ENCODE measurements around the gene EGFL8.
"Not testable (repeated sequence)": the region's sequence is repeated elsewhere in the genome, so short reads cannot be mapped to it uniquely, and the experiment has no call there.

The EGFL8 gene

GRCh38 chr6:32198345-32198696 is 33.9 kb downstream of the EGFL8 start:
- no peak for DNase-seq

- no peak for DNase-seq
Observed at GRCh38 chr6:32198866-32199265, 34.5 kb downstream of the EGFL8 start.

DNA sequence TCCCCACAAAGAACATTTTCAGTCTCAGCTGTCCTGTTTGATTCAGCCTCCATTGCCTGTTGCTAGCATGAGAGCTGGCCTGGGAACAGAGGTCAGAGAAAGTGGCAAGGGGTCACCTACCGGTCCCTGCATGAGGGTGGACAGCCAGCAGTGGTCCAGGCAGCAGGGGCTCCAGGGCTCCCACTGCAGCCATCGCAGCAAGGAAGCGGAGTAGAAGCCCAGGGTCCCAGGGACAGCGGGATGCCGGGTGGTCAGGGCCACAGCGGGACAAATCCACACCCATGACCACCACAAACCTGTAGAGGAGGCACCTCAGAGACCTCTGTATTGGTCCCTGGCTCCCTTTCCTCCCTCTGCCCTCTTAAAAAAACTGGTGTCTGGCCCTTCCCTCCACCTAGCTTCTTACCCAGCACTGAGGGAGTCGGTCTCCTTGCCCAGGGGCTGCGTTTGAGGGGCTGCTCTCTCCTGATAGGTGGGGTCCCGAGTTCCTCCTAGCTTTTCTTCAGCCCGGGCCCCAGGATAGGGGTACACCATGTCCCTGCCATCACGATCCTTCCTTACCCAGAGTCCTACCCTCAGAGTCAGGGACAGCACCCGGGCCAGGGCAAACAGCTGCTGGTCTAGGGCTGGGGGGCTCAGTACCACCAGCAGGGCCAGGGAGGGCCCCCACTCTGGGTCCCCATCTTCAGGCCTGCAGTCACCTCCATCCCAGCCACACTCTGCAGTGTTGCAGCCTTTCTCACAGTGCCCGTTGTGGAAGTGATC is 36.5 kb downstream of the EGFL8 start:
- DNase-seq = no peak

DNA sequence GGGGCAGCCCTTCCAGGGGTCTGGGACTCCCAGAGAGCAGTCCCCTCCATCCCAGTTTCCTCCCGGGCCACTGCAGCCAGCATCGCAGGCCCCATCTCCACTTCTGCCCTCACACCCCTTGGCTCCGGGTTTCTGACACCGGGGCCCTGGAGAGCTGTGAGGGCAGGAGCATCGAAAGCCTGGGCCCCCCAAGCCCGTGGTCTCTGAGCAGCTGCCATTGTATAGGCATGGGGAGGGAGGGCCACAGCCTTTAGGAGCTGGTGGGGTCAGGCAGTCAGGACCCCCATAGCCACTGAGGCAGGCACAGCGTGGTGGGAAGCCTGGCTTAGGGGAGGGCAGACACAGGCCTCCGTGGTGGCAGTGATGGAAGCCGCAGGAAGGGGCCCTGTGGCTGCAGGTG is 37.8 kb downstream of the EGFL8 start:
- no peak for DNase-seq

DNA sequence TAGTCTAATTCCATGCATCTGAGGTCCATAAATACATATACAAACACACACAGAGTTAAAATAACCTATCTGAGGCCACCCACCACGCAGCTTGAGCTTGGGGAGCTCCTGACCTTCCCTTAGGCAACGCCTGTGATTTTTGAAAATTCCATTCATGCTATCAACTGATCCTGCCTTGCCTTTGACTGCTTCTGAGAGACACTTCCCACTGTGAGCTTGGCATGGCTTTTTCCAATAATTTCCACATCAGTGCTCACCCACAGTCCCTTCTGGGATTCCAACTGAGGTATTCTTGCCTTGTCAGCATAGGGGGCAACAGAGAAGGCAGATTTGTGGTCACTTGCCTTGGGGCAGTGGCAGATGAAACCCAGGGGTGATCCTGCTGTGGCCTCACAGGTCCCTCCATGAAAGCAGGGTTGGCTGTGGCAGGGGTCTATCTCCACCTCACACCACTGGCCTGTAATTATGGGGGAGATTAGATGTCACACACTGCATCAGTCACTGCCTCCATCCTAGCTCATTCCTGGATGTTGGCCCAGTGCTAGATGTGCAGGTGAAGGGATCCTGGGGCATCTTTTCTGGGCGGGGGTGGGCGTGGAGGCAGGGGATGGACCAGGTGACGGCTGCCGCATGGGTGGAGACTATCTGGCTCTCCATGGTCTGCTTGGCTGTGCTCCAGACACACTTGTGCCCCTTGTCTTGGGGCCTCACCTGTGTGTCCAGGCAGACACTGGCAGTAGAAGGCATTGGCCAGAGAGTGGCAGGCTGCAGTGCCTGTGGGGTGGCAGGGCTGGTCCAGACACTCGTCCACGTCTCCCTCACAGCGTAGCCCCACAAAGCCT is 39.3 kb downstream of the EGFL8 start:
- DNase-seq = no peak

GRCh38 chr6:32204268-32204715 is 39.9 kb downstream of the EGFL8 start:
- DNase-seq = no peak

DNA sequence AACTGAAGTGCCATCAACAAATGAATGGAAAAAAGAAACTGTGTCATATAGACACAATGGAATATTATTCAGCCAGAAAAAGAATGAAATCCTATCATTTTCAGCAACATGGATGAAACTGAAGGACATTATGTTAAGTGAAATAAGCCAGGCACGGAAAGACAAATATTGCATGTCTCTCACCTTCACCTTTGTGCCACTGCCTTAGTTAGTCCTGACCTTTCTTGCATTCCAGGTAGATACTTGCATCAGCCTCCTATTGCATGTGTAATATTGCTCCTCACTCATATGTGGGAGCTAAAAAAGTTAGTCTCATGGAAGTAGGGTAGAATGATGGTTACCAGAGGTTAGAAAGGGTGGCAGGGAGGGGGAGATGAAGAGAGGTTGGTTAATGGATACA is 44.6 kb downstream of the EGFL8 start:
- DNase-seq = no peak

DNA sequence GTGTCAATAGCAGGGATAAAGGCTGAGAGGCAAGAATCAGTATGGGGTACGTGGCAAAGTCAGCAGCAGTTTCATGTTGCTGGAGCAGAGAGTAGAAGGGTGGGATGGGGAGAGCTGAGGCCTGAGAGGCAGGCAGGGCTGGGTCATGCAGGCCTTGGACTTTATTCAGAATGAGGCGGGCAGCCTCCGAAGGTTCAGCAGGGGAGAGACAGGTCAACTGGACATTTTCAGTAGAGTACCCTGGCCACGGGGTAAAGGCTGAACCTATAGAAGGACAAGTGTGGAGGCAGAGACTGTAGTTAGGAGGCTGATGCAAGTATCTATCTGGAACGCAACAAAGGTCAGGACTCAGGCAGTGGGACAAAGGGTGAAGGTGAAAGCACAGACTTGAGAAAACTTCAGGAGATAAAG is 45.8 kb downstream of the EGFL8 start:
- no peak for DNase-seq

GRCh38 chr6:32211432-32211831 is 47.0 kb downstream of the EGFL8 start:
- DNase-seq = not testable (repeated sequence)

DNA sequence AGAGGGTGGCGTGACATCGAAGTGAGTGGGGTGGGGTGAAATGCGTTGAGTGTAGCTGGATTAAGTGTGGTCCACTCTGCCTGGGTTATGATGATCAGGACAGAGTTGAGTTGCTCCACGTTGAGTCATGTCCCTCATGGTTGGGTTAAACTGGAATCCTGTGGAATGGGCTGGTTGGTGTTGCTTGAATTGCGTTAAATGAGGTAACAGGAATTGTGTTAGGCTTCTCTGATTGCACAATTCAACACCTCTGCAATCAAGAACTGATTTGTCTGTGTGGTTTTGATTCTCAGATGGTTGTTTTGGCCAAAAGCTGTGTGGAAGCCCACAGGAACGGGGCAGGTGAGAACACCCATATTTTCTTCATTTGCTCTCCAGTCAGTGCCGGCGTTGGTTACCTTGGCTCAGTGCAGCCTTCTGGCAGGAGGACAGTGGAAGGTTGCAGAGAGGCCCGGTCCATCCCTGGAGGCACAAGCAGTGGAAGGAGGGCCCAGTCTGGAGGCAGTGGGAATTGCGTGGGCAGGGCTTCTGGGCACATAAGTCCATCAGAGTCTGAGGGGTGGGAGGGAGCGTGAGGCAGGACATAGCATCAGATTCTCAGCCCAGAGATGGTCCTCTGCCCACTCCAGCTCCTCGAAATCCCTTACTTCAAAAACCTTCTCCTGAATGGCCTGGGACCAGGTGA is 47.8 kb downstream of the EGFL8 start:
- no peak for DNase-seq

DNA sequence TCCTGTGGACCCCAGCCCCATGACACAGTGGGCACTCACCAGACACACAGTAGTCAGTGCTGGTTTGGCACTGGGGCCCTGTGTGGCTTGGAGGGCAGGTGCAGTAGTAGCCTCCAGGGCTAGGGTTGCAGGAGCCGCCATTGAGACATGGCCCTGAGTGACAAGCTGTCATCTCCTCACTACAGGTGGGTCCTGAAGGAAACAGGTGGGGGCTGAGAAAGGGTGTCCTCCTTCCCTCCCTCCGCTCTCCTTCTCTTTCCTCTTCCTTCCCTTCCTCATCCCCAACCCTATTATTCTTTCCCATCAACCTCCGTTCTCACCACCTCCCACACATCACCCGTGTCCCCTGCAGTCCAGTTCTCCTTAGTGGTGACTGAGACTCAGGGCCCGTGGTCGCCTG is 49.3 kb downstream of the EGFL8 start:
- no peak for DNase-seq

DNA sequence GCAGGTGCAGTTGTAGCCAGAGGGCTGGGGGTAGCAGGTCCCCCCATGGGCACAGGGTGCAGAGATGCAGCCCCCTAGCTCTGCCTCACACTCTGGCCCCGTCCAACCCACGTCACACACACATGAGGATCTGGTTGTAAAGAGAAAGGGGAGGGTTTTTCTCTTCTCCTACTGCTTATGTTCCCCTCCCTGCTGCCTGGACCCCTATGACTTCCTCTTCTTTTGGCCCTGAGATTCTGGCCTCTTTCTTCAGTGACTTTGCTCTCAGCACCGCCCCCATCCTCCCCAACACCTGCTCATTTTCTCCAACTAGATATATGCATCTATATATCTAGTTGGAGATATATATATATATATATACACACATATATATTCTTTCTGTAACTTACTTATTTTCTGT is 49.7 kb downstream of the EGFL8 start:
- DNase-seq = no peak

GRCh38 chr6:32215617-32216016 is 51.2 kb downstream of the EGFL8 start:
- no peak for DNase-seq

DNA sequence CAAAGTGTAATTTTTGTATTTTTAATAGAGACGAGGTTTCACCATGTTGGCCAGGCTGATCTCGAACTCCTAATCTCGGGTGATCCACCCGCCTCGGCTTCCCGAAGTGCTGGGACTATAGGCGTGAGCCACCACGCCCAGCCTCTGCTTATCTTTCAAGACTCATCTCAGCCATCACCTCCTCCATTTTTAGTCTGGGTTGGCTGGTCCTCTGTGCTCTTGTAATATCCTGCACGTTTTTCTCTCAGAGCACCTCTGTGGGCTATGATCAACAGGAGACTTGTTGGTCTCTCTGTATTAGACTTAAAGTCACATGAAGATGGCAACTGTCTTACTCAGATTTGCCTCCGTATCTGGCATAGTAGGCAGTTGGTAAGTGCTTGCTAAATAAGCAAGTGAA is 51.9 kb downstream of the EGFL8 start:
- no peak for DNase-seq

DNA sequence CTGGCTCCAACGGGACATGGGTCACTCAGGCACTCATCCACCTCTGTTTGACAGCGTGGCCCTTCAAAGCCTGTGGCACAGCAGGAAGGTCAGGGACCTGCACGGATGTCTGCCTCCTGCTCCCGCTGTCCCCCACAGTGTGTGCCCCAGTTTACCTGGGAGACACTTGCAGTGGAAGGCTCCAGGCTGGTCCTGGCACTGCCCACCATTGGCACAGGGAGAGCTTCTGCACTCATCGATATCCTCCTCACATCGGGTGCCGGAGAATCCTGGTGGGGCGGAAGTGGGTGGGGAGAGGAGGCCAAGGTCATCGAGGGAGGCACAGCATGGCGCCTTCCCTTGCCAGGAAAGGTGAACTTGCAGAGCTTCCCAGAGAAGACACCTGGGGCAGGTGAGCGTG is 52.6 kb downstream of the EGFL8 start:
- no peak for DNase-seq
